Hepatocyte (in vitro differentiated cells): ENCODE data around the gene KCNJ12. TPM values are rescaled to one million over a fixed set of nuclear protein-coding genes. Genes with fewer than 3 reads are reported as not detected.

Experiments
- DNase-seq: peaks from one replicate; pipeline ENCODE4 v3.0.0-alpha.2; 2016; ENCODE audit warnings: low spot score
- H2AFZ ChIP-seq: fragments of 200-600 bp; sonication (generic); 2 replicates; pipeline ENCODE4 v1.6.0; 2016; ENCODE audit warnings: antibody characterized with exemption, mild to moderate bottlenecking
- H3K27ac ChIP-seq: fragments of 200-600 bp; sonication (generic); 2 replicates; pipeline ENCODE4 v1.5.1; 2016; ENCODE audit warnings: mild to moderate bottlenecking
- H3K27me3 ChIP-seq: fragments of 200-600 bp; sonication (generic); 2 replicates; pipeline ENCODE4 v1.6.1; 2016
- H3K36me3 ChIP-seq: fragments of 200-600 bp; sonication (generic); replicated peaks from 2 replicates; pipeline ENCODE4 v1.5.1; 2016; ENCODE audit warnings: low read depth; ENCODE audit not compliant: insufficient read depth
- H3K4me1 ChIP-seq: fragments of 200-600 bp; sonication (generic); 2 replicates; pipeline ENCODE4 v1.5.1; 2016; ENCODE audit warnings: mild to moderate bottlenecking, moderate library complexity; ENCODE audit not compliant: insufficient read depth
- H3K4me2 ChIP-seq: fragments of 200-600 bp; sonication (generic); 2 replicates; pipeline ENCODE4 v1.6.0; 2016
- H3K4me3 ChIP-seq: fragments of 200-600 bp; sonication (generic); 2 replicates; pipeline ENCODE4 v1.5.1; 2016; ENCODE audit warnings: mild to moderate bottlenecking
- H3K79me2 ChIP-seq: fragments of 200-600 bp; sonication (generic); 2 replicates; pipeline ENCODE4 v1.6.0; 2017; ENCODE audit warnings: mild to moderate bottlenecking
- H3K9me2 ChIP-seq: fragments of 200-600 bp; sonication (generic); replicated peaks from 2 replicates; pipeline ENCODE4 v1.6.0; 2017; ENCODE audit warnings: mild to moderate bottlenecking; ENCODE audit not compliant: insufficient read depth
- H3K9me3 ChIP-seq: fragments of 200-600 bp; sonication (generic); 2 replicates; pipeline ENCODE4 v1.5.1; 2016; ENCODE audit warnings: low read depth, mild to moderate bottlenecking
- H4K20me1 ChIP-seq: fragments of 200-600 bp; sonication (generic); 2 replicates; pipeline ENCODE4 v1.6.0; 2016; ENCODE audit warnings: mild to moderate bottlenecking; ENCODE audit not compliant: insufficient read depth, poor library complexity, severe bottlenecking
- CTCF ChIP-seq: fragments of 200-600 bp; sonication (generic); IDR thresholded peaks from 2 replicates; pipeline ENCODE4 v1.5.1; 2016; ENCODE audit warnings: antibody characterized with exemption, mild to moderate bottlenecking; ENCODE audit not compliant: poor library complexity
- EZH2 ChIP-seq: fragments of 200-600 bp; sonication (generic); IDR thresholded peaks from 2 replicates; pipeline ENCODE4 v1.6.1; 2016; ENCODE audit warnings: antibody characterized with exemption, mild to moderate bottlenecking, borderline replicate concordance
- EZH2phosphoT487 ChIP-seq: fragments of 200-600 bp; sonication (generic); IDR thresholded peaks from one replicate; pipeline ENCODE4 v1.6.1; 2018; ENCODE audit warnings: antibody characterized with exemption, mild to moderate bottlenecking, low read depth, moderate library complexity; ENCODE audit not compliant: unreplicated experiment, severe bottlenecking
- WGBS: methylation state at CpG from one replicate; pipeline ENCODE4 v1.1.6; 2016; ENCODE audit warnings: low lambda C conversion rate; ENCODE audit errors: missing lambda C conversion rate; 5-methylcytosine and 5-hydroxymethylcytosine counted together
- polyA plus RNA-seq: library from polyadenylated mRNA; unstranded; fragments of >200 nt; fragmentation: Nextera tagmentation; extraction: Ambion mirVana; gene quantifications from 2 replicates; pipeline ENCODE4 v1.2.1, GENCODE V29; 2016
- total RNA-seq: library from RNA; depleted of rRNA; stranded (reverse); fragments of >200 nt; gene quantifications from 2 replicates; pipeline ENCODE4 v1.2.3, GENCODE V29; 2014

The KCNJ12 gene
- total and polyA plus RNA-seq, 2 experiments from 2014 or later = 0.15 to 0.73 TPM

- DNase-seq = no peak
- Histone ChIP-seq H3K79me2 (no peaks in the 10 kb centered on the region), H3K4me1 (peaks cover 3% of the 10 kb centered on the region), H3K27me3 (no peaks in the 10 kb centered on the region), H3K9me3 (no peaks in the 10 kb centered on the region), H3K4me3 (no peak overlapping the region), H3K9me2 (no peaks in the 10 kb centered on the region), H4K20me1 (no peaks in the 10 kb centered on the region), H3K4me2 (no peak overlapping the region), H3K36me3 (no peaks in the 10 kb centered on the region), H2AFZ (no peak overlapping the region), H3K27ac (no peak overlapping the region)
- TF ChIP-seq EZH2 = no peak
- no peak for TF ChIP-seq CTCF
- no peak for TF ChIP-seq EZH2phosphoT487
- 62% methylated on average over 4 of the region's 5 CpGs for WGBS
These were observed 14.9 kb upstream of the KCNJ12 start for GRCh38 chr17:21361020-21361809.

DNA sequence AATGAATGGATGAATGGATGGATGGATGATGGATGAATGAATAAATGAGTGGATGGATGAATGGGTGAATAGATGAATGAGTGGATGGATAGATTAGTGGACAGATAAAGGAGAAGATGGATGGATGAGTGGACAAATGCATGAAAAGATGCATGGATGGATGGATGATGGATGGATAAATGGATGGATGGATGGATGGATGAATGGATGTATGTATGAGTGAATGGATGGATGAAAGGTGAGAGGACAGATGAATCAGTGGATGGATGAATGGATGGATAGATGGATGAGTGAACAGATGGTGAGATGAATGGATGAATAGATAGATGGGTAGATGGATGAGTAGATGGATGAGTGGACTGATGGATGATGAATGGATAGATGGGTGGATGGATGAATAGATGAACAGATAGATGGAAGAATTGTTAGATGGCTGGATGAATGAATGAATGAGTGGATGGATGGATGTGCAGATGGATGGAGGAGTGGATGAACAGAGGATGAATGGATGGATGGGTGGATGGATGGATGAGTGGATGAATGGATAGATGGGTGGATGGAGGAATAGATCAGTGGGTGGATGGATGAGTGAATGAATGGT lies 13.7 kb upstream of the KCNJ12 start:
- H3K4me2 ChIP-seq = no peak overlapping the region
- H3K4me3 ChIP-seq = no peak overlapping the region
- no peaks in the 10 kb centered on the region for H4K20me1 ChIP-seq
- no peak overlapping the region for H2AFZ ChIP-seq
- TF ChIP-seq EZH2 (no peak), EZH2phosphoT487 (no peak), CTCF (no peak)
- no peak for DNase-seq
- no peak overlapping the region for H3K27ac ChIP-seq
- H3K9me3 ChIP-seq = no peaks in the 10 kb centered on the region
- H3K79me2 ChIP-seq = no peaks in the 10 kb centered on the region
- H3K4me1 ChIP-seq = peaks cover 3% of the 10 kb centered on the region
- no peaks in the 10 kb centered on the region for H3K27me3 ChIP-seq
- H3K9me2 ChIP-seq = no peaks in the 10 kb centered on the region
- no peaks in the 10 kb centered on the region for H3K36me3 ChIP-seq

- H3K4me1 ChIP-seq = no peaks in the 10 kb centered on the region
- H3K27me3 ChIP-seq = no peaks in the 10 kb centered on the region
- no peak overlapping the region for H2AFZ ChIP-seq
- 88% methylated on average over 9 of the region's 9 CpGs for WGBS
- no peak overlapping the region for H3K4me2 ChIP-seq
- TF ChIP-seq EZH2phosphoT487 (no peak), EZH2 (no peak), CTCF (no peak)
- H3K9me3 ChIP-seq = no peaks in the 10 kb centered on the region
- no peak overlapping the region for H3K4me3 ChIP-seq
- no peaks in the 10 kb centered on the region for H3K79me2 ChIP-seq
- H3K36me3 ChIP-seq = no peaks in the 10 kb centered on the region
- no peaks in the 10 kb centered on the region for H3K9me2 ChIP-seq
- no peaks in the 10 kb centered on the region for H4K20me1 ChIP-seq
- no peak for DNase-seq
- H3K27ac ChIP-seq = no peak overlapping the region
These were observed 12.1 kb upstream of the KCNJ12 start for GRCh38 chr17:21363776-21364642.
